ENCODE results near the gene STK38.

- TF ChIP-seq CTCF (IDR thresholded peaks at IDR 0.05) (no peak), POLR2A (IDR thresholded peaks at IDR 0.05) (no peak)
These were observed 8.5 kb upstream of the STK38 start for GRCh38 chr6:36555750-36556252.
